ENCODE measurements around the gene SH3RF2.
"Not testable (repeated sequence)": the region's sequence is repeated elsewhere in the genome, so short reads cannot be mapped to it uniquely, and the experiment has no call there.

SH3RF2 gene

GRCh38 chr5:145981589-145982571 is 45.5 kb downstream of the SH3RF2 start:
- no peak for DNase-seq

GRCh38 chr5:145982572-145983318 is 46.4 kb downstream of the SH3RF2 start:
- DNase-seq = no peak

GRCh38 chr5:145983446-145983845 is 47.1 kb downstream of the SH3RF2 start:
- DNase-seq = no peak

DNA sequence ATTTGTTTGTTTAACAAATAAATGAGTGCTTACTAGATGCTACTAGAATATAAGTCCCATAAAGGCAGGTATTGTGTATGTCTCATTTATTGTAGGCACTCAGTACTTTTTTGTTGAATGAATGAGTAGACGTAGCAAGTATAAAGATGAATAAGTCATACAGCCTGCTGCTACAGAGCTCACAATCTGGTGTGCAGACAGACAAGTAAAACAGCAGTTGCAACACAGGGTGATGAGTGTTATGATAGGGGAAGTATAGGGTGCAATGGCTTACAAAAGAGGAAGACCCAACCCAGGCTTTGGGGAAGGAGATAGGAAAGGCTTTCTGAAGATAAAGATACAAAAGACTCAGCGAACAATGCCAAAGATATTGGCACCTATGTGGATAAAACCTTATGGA is 47.7 kb downstream of the SH3RF2 start:
- DNase-seq = no peak

DNA sequence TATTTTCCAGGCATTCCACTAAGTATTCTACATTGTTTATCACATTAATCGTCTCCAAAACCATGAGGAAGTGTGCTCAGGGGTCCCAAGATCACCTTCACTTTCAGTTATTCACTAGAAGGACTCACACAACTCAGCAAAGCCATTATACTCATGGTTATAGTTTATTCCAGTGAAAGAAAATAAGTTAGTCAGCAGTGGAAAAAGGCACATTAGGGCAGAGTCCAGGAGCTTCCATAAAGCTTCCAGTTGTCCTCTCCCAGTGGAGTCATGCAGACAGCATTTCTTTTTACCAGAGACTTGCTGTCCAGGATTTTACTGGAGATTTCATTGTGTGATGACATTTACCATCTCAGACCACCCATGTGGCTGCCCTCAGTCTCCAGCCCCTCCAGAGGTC is 51.5 kb downstream of the SH3RF2 start:
- no peak for DNase-seq

GRCh38 chr5:145988993-145989392 is 52.6 kb downstream of the SH3RF2 start:
- no peak for DNase-seq

- no peak for DNase-seq
Observed at GRCh38 chr5:145989428-145989827, 53.0 kb downstream of the SH3RF2 start.

GRCh38 chr5:145990170-145990569 is 53.8 kb downstream of the SH3RF2 start:
- no peak for DNase-seq

GRCh38 chr5:145991044-145991575 is 54.7 kb downstream of the SH3RF2 start:
- DNase-seq = no peak

- DNase-seq = not testable (repeated sequence)
Observed at GRCh38 chr5:145993538-145993937, 57.2 kb downstream of the SH3RF2 start.

- no peak for DNase-seq
Observed at GRCh38 chr5:145996135-145996534, 59.8 kb downstream of the SH3RF2 start.

DNA sequence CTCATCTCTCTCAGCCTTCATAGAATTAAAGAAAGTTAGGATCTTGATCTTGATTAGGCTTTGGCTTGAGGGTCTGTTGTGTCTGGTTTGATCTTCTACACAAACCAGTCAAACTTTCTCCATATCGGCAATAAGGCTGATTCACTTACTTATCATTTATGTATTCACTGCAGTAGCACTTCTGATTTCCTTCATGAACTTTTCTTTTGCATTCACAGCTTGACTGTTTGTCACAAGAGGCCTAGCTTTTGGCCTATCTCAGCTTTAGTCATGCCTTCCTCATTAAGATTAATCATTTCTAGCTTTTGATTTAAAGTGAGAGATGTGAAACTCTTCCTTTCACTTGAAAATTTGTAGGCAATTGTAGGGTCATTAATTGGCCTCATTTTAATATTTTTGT is 62.8 kb downstream of the SH3RF2 start:
- no peak for DNase-seq

DNA sequence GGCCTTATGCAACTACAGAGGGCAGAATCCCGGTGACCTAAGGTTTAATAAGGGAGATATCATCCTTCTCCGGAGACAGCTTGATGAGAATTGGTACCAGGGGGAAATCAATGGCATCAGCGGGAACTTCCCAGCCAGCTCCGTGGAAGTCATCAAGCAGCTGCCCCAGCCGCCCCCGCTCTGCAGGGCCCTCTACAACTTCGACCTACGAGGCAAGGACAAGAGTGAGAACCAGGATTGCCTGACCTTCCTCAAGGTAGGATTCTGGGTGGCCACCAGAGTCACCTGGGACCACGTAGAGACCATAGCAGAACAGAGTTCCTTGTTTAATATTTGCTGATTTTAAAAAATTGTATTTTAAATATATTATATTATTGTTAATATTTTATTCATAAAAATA is 63.7 kb downstream of the SH3RF2 start:
- DNase-seq = no peak

DNA sequence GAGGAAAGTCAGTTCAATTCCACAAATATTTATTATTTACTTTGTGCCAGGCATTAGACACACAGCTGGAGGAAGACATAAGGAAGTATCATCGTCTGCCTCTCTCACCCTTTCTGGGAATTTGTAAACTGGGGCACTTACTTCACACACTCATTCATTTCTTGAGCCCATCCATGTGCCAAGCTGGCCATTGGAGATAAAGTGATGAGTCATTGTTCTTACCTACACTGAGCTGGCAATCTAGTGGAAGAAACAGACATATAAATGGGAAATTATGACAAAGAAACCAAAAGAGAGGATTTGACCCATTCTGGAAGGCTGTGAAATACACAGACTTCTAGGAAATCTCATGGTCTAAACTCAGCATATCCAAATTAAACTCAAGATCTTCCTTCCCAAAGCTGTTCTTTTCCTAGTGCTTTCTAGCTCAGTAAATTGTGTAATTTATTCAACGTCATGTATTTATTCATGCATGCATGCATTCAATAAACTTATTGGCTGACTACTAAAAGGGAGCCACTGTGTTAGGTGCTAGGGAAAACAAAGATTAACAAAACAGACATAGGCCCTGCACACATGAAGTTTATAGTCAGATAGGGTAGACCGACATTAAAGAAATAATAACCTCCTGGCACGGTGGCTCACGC is 65.3 kb downstream of the SH3RF2 start:
- DNase-seq = no peak

DNA sequence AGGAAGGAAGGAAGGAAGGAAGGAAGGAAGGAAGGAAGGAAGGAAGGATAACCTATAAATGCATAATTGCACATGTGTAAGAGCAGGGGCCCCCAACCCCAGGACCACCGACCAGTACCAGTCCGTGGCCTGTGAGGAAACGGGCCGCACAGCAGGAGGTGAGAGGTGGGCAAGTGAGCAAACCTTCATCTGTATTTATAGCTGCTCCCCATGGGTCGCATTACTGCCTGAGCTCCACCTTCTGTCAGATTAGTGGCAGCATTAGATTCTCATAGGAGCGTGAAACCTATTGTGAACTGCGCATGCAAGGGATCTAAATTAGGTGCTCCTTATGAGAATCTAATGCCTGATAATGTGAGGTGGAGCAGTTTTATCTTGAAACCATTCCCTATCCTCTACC is 66.1 kb downstream of the SH3RF2 start:
- DNase-seq = no peak

- DNase-seq = no peak
Observed at GRCh38 chr5:146003852-146004251, 67.5 kb downstream of the SH3RF2 start.

DNA sequence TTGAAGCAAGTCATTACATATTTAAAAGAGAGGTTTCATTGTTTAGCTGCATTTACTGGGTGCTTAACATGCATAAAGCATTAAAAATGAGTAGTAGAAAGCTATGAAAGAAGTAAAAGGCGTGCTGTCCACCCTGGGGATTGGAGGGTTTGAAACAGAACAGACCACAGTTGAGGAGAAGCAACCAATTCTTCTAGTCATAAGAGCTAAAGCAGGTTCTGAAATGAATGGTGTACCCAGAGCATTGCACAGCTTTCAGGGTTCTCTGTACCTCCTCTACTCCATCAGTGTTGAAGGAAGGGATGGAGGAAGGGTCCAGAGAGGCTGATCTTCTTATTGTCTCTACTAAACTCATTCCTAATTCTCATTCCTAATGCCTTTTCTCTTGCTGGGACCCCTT is 68.9 kb downstream of the SH3RF2 start:
- no peak for DNase-seq

- DNase-seq = no peak
Observed at GRCh38 chr5:146005723-146006122, 69.3 kb downstream of the SH3RF2 start.

- no peak for DNase-seq
Observed at GRCh38 chr5:146006470-146007190, 70.3 kb downstream of the SH3RF2 start.

- no peak for DNase-seq
Observed at GRCh38 chr5:146007270-146007669, 70.9 kb downstream of the SH3RF2 start.

GRCh38 chr5:146007989-146008388 is 71.6 kb downstream of the SH3RF2 start:
- no peak for DNase-seq

DNA sequence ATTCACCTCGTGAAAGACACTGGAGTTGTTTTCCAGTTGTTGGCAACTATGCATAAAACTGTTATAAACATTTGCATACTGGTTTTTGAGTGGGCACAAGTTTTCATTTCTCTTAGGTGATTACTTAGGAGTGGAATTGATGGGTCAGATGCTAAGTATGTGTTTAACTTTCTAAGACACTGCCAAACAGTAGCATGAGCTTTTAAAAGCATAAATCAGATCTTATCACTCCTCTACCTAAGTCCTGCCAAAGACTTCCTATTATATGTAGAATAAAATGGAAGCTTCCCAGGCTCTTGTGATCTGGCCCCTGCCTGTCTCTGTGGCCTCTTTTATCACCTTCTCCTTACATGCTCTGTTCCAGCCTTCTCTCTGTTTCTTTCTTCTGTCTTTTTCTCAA is 72.6 kb downstream of the SH3RF2 start:
- no peak for DNase-seq
